Activated CD4-positive, alpha-beta memory T cell treated with anti-CD3 and anti-CD28 coated beads for 36 hours (primary cell): ENCODE measurements around the gene GATB. TPM values are rescaled to one million over a fixed set of nuclear protein-coding genes. Genes with fewer than 3 reads are reported as not detected.

Experiments
- CTCF ChIA-PET: fragments of 350-600 bp; sonication (Branson Sonifier 250); formaldehyde crosslinking; loops from one replicate; lab custom pipeline; 2021; ENCODE audit warnings: antibody characterized with exemption, inconsistent platforms; lab: Charles Lee
- POLR2A ChIA-PET: fragments of 350-600 bp; sonication (Branson Sonifier 250); formaldehyde crosslinking; loops from one replicate; lab custom pipeline; 2021; ENCODE audit warnings: antibody characterized with exemption; lab: Charles Lee
- DNase-seq: peaks from one replicate; pipeline ENCODE4 v3.0.0-alpha.2; 2020
- H3K27ac Mint-ChIP-seq: one replicate; pipeline ENCODE4 v1.8.0; 2021; ENCODE audit warnings: mixed read lengths
- H3K27me3 Mint-ChIP-seq: one replicate; pipeline ENCODE4 v1.8.0; 2021; ENCODE audit warnings: mixed read lengths
- H3K36me3 Mint-ChIP-seq: one replicate; pipeline ENCODE4 v1.8.0; 2021; ENCODE audit warnings: mixed read lengths
- H3K4me1 Mint-ChIP-seq: one replicate; pipeline ENCODE4 v1.8.0; 2021; ENCODE audit warnings: low read depth, mixed read lengths
- H3K4me3 Mint-ChIP-seq: one replicate; pipeline ENCODE4 v1.8.0; 2021; ENCODE audit warnings: mild to moderate bottlenecking, mixed read lengths
- H3K9me3 Mint-ChIP-seq: one replicate; pipeline ENCODE4 v1.8.0; 2021; ENCODE audit warnings: mixed read lengths
- intact Hi-C: fragments of 100-400 bp; cut with micrococcal nuclease; formaldehyde crosslinking; loops from one replicate; pipeline ENCODE4 v1.15.1; 2023
- total RNA-seq, 2 experiments: library from RNA; stranded (reverse); gene quantifications; one replicate each; pipeline ENCODE4 v1.2.3, GENCODE V29; 2021

GATB gene
- total RNA-seq, 2 experiments from 2014 or later = 16.1 to 16.5 TPM

- Mint-ChIP-seq H3K27ac (no peak overlapping the region), H3K4me1 (no peaks in the 10 kb centered on the region), H3K27me3 (no peaks in the 10 kb centered on the region), H3K4me3 (no peak overlapping the region), H3K36me3 (peaks cover 6% of the 10 kb centered on the region), H3K9me3 (no peaks in the 10 kb centered on the region)
- no peak for DNase-seq
- ChIA-PET CTCF (no interaction called here), POLR2A (no interaction called here)
- intact Hi-C loops = no loop called here
These were observed 49.2 kb downstream of the GATB start for GRCh38 chr4:151711646-151712045.

- no peaks in the 10 kb centered on the region for H3K4me1 Mint-ChIP-seq
- ChIA-PET CTCF (no interaction called here), POLR2A (no interaction called here)
- H3K4me3 Mint-ChIP-seq = no peak overlapping the region
- H3K36me3 Mint-ChIP-seq = peaks cover 11% of the 10 kb centered on the region
- no peaks in the 10 kb centered on the region for H3K27me3 Mint-ChIP-seq
- no peak for DNase-seq
- no peaks in the 10 kb centered on the region for H3K9me3 Mint-ChIP-seq
- intact Hi-C loops = loop anchor here (10.0 kb wide), 1 partner anchor 175 kb away; no protein-coding TSS in a partner anchor
- H3K27ac Mint-ChIP-seq = no peak overlapping the region
These were observed 51.2 kb downstream of the GATB start for GRCh38 chr4:151709587-151709986.

DNA sequence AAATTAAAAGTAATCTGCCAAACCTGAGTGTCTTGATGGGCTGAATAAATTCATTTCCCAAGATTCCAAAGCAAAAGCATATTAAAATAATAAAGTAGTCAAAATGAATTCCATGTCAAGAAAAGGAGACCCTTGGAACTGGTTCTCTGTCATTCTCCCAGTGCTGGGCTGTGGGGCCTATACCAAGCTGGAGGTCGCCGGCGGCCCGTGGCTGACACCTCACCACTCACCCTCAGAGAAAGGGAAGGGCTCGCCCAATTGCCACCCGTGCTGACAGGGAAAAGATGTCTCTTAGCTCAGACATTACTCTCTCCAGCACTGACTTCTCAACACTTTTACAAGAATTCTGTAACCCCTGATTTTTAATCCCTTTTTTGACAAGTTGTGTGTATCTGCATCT, 51.7 kb downstream of the GATB start:
- no peak for DNase-seq
- Mint-ChIP-seq H3K9me3 (no peaks in the 10 kb centered on the region), H3K27me3 (no peaks in the 10 kb centered on the region), H3K4me3 (no peak overlapping the region), H3K36me3 (peaks cover 11% of the 10 kb centered on the region), H3K4me1 (no peaks in the 10 kb centered on the region), H3K27ac (no peak overlapping the region)
- POLR2A ChIA-PET = no interaction called here
- CTCF ChIA-PET = no interaction called here
- intact Hi-C loops = loop anchor here (10.0 kb wide), 1 partner anchor 176 kb away; no protein-coding TSS in a partner anchor

DNA sequence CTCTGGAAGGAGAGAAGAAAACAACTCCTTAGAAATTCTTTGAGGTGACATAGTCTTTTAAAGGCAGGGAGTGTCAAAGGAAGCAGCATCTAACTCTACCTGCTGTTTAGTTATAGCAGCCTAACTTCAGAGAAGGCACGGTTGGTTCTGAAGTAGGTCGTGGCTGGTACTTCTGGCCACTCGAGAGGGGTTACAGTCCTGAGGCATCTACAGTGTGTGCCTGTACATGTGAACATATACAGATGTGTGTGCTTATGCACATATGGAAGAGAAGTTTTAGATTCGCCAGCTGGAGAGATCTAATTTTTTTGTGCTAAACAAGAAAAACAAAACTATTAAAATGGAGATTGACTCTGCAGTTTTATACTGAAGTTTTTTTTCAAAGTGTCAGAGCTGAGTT, 52.7 kb downstream of the GATB start:
- no peaks in the 10 kb centered on the region for H3K4me1 Mint-ChIP-seq
- no peak overlapping the region for H3K27ac Mint-ChIP-seq
- no peak overlapping the region for H3K4me3 Mint-ChIP-seq
- DNase-seq = no peak
- no peaks in the 10 kb centered on the region for H3K9me3 Mint-ChIP-seq
- peaks cover 16% of the 10 kb centered on the region for H3K36me3 Mint-ChIP-seq
- ChIA-PET CTCF (no interaction called here), POLR2A (no interaction called here)
- H3K27me3 Mint-ChIP-seq = no peaks in the 10 kb centered on the region
- intact Hi-C loops = loop anchor here (10.0 kb wide), 1 partner anchor 177 kb away; no protein-coding TSS in a partner anchor

DNA sequence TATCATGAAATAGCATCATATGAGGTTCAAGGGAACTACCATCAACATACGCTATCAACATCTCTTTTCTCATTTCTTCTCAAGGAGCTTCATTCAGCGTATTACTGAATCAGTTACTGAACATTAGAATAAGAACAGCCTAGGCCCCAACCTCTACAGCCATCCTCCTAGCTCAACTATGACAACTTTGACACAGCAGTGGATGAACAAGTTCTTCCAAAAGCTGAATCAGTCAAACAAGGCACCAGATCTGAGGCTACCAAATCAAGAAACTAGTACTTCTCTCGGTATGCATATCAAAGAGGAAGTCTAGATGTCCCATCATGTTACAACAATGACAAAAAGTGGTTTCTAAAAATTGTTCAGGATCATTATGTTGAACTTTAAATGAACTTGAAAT, 57.4 kb downstream of the GATB start:
- Mint-ChIP-seq H3K36me3 (peaks cover 36% of the 10 kb centered on the region), H3K9me3 (no peaks in the 10 kb centered on the region), H3K4me3 (no peak overlapping the region), H3K27ac (no peak overlapping the region), H3K27me3 (no peaks in the 10 kb centered on the region), H3K4me1 (peaks cover 8% of the 10 kb centered on the region)
- intact Hi-C loops = loop anchor here (5.0 to 10.0 kb wide), 2 partner anchors 181 to 671 kb away; no protein-coding TSS in a partner anchor
- DNase-seq = no peak
- CTCF ChIA-PET = interaction anchor here (0.7 kb wide), 2 partner anchors 25 to 56 kb away, joined by 3 to 4 read pairs; no protein-coding TSS in a partner anchor
- POLR2A ChIA-PET = no interaction called here

DNA sequence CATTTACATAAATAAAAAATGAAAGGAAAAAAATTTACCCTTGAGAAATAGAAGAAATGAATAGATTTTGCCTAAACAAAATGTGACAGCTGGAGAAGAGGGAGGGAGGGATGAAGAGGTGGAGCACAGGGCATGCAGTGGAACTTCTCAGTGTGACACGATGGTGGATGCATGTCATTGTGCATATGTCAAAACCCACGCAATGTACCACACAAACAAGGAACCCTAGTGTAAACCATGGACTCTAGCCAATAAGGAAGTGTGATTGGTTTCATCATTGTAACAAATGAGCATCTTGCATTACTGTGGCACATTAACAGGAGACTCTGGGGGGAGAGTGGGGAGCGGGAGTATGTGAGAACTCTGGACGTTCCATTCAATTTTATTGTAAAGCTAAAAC, 58.6 kb downstream of the GATB start:
- H3K9me3 Mint-ChIP-seq = no peaks in the 10 kb centered on the region
- no peak for DNase-seq
- H3K4me3 Mint-ChIP-seq = no peak overlapping the region
- no peaks in the 10 kb centered on the region for H3K27me3 Mint-ChIP-seq
- peaks cover 8% of the 10 kb centered on the region for H3K4me1 Mint-ChIP-seq
- POLR2A ChIA-PET = no interaction called here
- peaks cover 35% of the 10 kb centered on the region for H3K36me3 Mint-ChIP-seq
- CTCF ChIA-PET = no interaction called here
- no peak overlapping the region for H3K27ac Mint-ChIP-seq
- intact Hi-C loops = loop anchor here (5.0 to 10.0 kb wide), 2 partner anchors 183 to 670 kb away; no protein-coding TSS in a partner anchor

GRCh38 chr4:151700566-151701316, 60.1 kb downstream of the GATB start:
- ChIA-PET POLR2A (no interaction called here), CTCF (no interaction called here)
- Mint-ChIP-seq H3K9me3 (no peaks in the 10 kb centered on the region), H3K36me3 (peaks cover 34% of the 10 kb centered on the region), H3K27ac (peak overlapping the region; percentile 75), H3K4me3 (no peak overlapping the region), H3K4me1 (peaks cover 8% of the 10 kb centered on the region), H3K27me3 (no peaks in the 10 kb centered on the region)
- intact Hi-C loops = loop anchor here (2.0 to 10.0 kb wide), 3 partner anchors 60 to 668 kb away; partner anchors contain the start of gene GATB
- peak; percentile 63 for DNase-seq

- CTCF ChIA-PET = no interaction called here
- H3K27me3 Mint-ChIP-seq = no peaks in the 10 kb centered on the region
- peaks cover 27% of the 10 kb centered on the region for H3K36me3 Mint-ChIP-seq
- H3K4me3 Mint-ChIP-seq = no peak overlapping the region
- intact Hi-C loops = no loop called here
- H3K4me1 Mint-ChIP-seq = peaks cover 8% of the 10 kb centered on the region
- no peaks in the 10 kb centered on the region for H3K9me3 Mint-ChIP-seq
- no peak overlapping the region for H3K27ac Mint-ChIP-seq
- POLR2A ChIA-PET = no interaction called here
- no peak for DNase-seq
These were observed 62.6 kb downstream of the GATB start for GRCh38 chr4:151698213-151698612.

DNA sequence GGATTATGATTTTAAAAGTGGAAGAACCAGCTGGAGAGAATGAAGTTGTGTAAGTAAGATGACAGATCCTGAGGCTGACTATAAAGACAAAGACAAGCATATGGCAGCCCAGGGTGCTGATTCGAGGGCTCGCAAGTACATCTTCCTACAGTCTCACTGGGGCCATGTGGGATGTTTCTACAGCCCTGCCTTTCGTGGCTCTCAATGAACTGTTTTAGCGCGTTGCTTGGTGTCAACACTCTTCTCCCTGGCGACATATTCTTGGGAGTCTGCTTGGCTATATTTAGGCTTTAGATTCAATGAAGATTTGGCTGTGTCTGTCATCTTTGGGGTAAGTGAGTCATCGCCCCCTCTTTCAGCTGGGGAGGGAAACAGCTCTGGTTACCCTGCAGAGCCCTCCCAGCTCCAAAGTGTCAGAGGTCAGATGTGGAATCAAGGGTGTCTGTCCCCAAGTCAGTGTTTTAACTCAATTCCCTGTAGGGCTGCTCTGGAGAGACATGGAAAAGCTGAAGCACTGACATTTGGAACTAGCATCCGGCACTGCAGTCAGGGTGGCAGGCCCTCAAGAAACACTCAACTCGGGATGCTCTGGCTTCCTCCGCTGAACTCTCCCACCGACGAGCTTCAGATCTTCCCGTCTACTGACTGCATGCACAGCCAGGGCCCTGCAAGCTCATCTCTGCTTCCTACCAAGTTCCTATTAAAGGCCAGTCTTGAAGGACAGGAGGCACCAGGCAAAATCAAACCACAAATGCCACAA, 65.7 kb downstream of the GATB start:
- H3K27ac Mint-ChIP-seq = no peak overlapping the region
- no peaks in the 10 kb centered on the region for H3K9me3 Mint-ChIP-seq
- intact Hi-C loops = no loop called here
- ChIA-PET CTCF (no interaction called here), POLR2A (no interaction called here)
- H3K4me1 Mint-ChIP-seq = no peaks in the 10 kb centered on the region
- H3K36me3 Mint-ChIP-seq = peaks cover 11% of the 10 kb centered on the region
- H3K27me3 Mint-ChIP-seq = no peaks in the 10 kb centered on the region
- DNase-seq = no peak
- H3K4me3 Mint-ChIP-seq = no peak overlapping the region

- Mint-ChIP-seq H3K27ac (no peak overlapping the region), H3K36me3 (peaks cover 11% of the 10 kb centered on the region), H3K4me1 (no peaks in the 10 kb centered on the region), H3K27me3 (no peaks in the 10 kb centered on the region), H3K9me3 (no peaks in the 10 kb centered on the region), H3K4me3 (no peak overlapping the region)
- intact Hi-C loops = no loop called here
- CTCF ChIA-PET = no interaction called here
- POLR2A ChIA-PET = no interaction called here
- DNase-seq = no peak
These were observed 67.8 kb downstream of the GATB start for GRCh38 chr4:151692821-151693673.

DNA sequence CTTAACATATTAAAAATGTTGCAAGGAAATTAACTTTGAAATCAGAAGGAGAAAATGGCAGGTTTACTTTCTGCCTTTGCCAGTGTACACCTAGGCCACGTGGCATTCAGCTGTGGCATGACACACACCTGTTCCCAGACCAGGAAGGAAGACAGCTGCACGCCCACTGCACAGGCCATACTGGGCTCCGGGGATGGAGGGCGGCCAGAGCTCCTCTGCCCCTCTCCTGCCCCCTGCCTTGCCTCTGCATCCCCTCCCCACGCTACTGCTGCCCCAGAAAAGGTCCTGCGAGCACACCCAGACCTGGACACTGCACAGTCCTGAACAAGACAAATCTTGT, 68.4 kb downstream of the GATB start:
- H3K36me3 Mint-ChIP-seq = peaks cover 10% of the 10 kb centered on the region
- POLR2A ChIA-PET = no interaction called here
- intact Hi-C loops = no loop called here
- no peak overlapping the region for H3K27ac Mint-ChIP-seq
- CTCF ChIA-PET = no interaction called here
- H3K4me3 Mint-ChIP-seq = no peak overlapping the region
- H3K27me3 Mint-ChIP-seq = no peaks in the 10 kb centered on the region
- no peaks in the 10 kb centered on the region for H3K4me1 Mint-ChIP-seq
- H3K9me3 Mint-ChIP-seq = no peaks in the 10 kb centered on the region
- no peak for DNase-seq
